PFSK-1 (cell line): ENCODE measurements around the gene GRID1.

Experiments
- FOXP2 ChIP-seq: optimal IDR thresholded peaks from 2 replicates; pipeline ENCODE3; 2011; ENCODE audit warnings: borderline replicate concordance, control low read depth, inconsistent platforms; ENCODE audit not compliant: insufficient read depth; ENCODE audit errors: extremely low read length, extremely low read depth
- POLR2AphosphoS5 ChIP-seq: IDR thresholded peaks from 2 replicates; pipeline ENCODE4 v1.6.1; 2012; ENCODE audit warnings: low read depth, mild to moderate bottlenecking, control low read depth, low read length, moderate library complexity
- REST ChIP-seq, 2 experiments: IDR thresholded peaks; 2 replicates each; pipeline versions ENCODE4 v1.6.1 to v1.8.0; 2011 to 2012; ENCODE audit warnings: low read depth in 2 of 2, low read length in 2 of 2, control low read depth in 1 of 2, inconsistent platforms in 1 of 2, mild to moderate bottlenecking in 1 of 2, moderate library complexity in 1 of 2; ENCODE audit not compliant: insufficient read depth in 1 of 2
- SIN3A ChIP-seq: IDR thresholded peaks from 2 replicates; pipeline ENCODE4 v1.6.1; 2012; ENCODE audit warnings: mild to moderate bottlenecking, low read length, moderate library complexity, borderline replicate concordance; ENCODE audit not compliant: insufficient read depth
- TAF1 ChIP-seq: IDR thresholded peaks from 2 replicates; pipeline ENCODE4 v1.6.1; 2012; ENCODE audit warnings: low read length, control low read depth, borderline replicate concordance; ENCODE audit not compliant: insufficient read depth

Gene GRID1

GRCh38 chr10:85950921-85951320 is 415.7 kb downstream of the GRID1 start:
- TF ChIP-seq SIN3A (no peak), POLR2AphosphoS5 (no peak), REST (IDR thresholded peaks at IDR 0.05; ENCODE audit: insufficient read depth in 1 of 2, low read depth in 2 of 2, low read length in 2 of 2) (no peak), TAF1 (no peak), FOXP2 (no peak)

GRCh38 chr10:85946713-85947326 is 419.8 kb downstream of the GRID1 start:
- TF ChIP-seq REST (IDR thresholded peaks at IDR 0.05; ENCODE audit: insufficient read depth in 1 of 2, low read depth in 2 of 2, low read length in 2 of 2) = no peak
- TF ChIP-seq SIN3A = no peak
- TF ChIP-seq FOXP2 = no peak
- TF ChIP-seq POLR2AphosphoS5 = no peak
- TF ChIP-seq TAF1 = no peak

- no peak for TF ChIP-seq SIN3A
- TF ChIP-seq REST (IDR thresholded peaks at IDR 0.05; ENCODE audit: insufficient read depth in 1 of 2, low read depth in 2 of 2, low read length in 2 of 2) = no peak
- TF ChIP-seq FOXP2 = no peak
- TF ChIP-seq TAF1 = no peak
- no peak for TF ChIP-seq POLR2AphosphoS5
These were observed 430.4 kb downstream of the GRID1 start for GRCh38 chr10:85936161-85936560.

GRCh38 chr10:85934586-85934985 is 432.0 kb downstream of the GRID1 start:
- TF ChIP-seq POLR2AphosphoS5 = no peak
- no peak for TF ChIP-seq SIN3A
- TF ChIP-seq REST (IDR thresholded peaks at IDR 0.05; ENCODE audit: insufficient read depth in 1 of 2, low read depth in 2 of 2, low read length in 2 of 2) = no peak
- no peak for TF ChIP-seq FOXP2
- TF ChIP-seq TAF1 = no peak

GRCh38 chr10:85927952-85928665 is 438.5 kb downstream of the GRID1 start:
- TF ChIP-seq REST (IDR thresholded peaks at IDR 0.05; ENCODE audit: insufficient read depth in 1 of 2, low read depth in 2 of 2, low read length in 2 of 2) (no peak), TAF1 (no peak), POLR2AphosphoS5 (no peak), SIN3A (no peak), FOXP2 (no peak)
